Measurements from ENCODE around the gene D2HGDH. TPM values are rescaled to one million over a fixed set of nuclear protein-coding genes. Genes with fewer than 3 reads are reported as not detected.

Gene D2HGDH
- total RNA-seq, 2 donors from 2014 or later, result 38.7 to 55.3 TPM

GRCh38 chr2:241814393-241814642 is 79.9 kb downstream of the D2HGDH start:
- 92% methylated on average over 17 of the region's 17 CpGs for WGBS
- no peaks in the 10 kb centered on the region for H3K9me3 ChIP-seq
- H3K27ac ChIP-seq, result no peak overlapping the region
- H3K4me1 ChIP-seq (replicated peaks), result no peaks in the 10 kb centered on the region
- H3K27me3 ChIP-seq (replicated peaks; ENCODE audit: insufficient read depth), result no peaks in the 10 kb centered on the region
- TF ChIP-seq, protein P1, sequence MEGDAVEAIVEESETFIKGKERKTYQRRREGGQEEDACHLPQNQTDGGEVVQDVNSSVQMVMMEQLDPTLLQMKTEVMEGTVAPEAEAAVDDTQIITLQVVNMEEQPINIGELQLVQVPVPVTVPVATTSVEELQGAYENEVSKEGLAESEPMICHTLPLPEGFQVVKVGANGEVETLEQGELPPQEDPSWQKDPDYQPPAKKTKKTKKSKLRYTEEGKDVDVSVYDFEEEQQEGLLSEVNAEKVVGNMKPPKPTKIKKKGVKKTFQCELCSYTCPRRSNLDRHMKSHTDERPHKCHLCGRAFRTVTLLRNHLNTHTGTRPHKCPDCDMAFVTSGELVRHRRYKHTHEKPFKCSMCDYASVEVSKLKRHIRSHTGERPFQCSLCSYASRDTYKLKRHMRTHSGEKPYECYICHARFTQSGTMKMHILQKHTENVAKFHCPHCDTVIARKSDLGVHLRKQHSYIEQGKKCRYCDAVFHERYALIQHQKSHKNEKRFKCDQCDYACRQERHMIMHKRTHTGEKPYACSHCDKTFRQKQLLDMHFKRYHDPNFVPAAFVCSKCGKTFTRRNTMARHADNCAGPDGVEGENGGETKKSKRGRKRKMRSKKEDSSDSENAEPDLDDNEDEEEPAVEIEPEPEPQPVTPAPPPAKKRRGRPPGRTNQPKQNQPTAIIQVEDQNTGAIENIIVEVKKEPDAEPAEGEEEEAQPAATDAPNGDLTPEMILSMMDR (IDR thresholded peaks at IDR 0.05), result no peak
- no peak for TF ChIP-seq POLR2A (IDR thresholded peaks at IDR 0.05)
- no peak for TF ChIP-seq POLR2AphosphoS5 (IDR thresholded peaks at IDR 0.05)
- no peak for DNase-seq (ENCODE audit: low spot score)
- intact Hi-C loops (cut with DNase I), result no loop called here
- no peaks in the 10 kb centered on the region for H3K36me3 ChIP-seq
- H3K4me3 ChIP-seq, result no peak overlapping the region

DNA sequence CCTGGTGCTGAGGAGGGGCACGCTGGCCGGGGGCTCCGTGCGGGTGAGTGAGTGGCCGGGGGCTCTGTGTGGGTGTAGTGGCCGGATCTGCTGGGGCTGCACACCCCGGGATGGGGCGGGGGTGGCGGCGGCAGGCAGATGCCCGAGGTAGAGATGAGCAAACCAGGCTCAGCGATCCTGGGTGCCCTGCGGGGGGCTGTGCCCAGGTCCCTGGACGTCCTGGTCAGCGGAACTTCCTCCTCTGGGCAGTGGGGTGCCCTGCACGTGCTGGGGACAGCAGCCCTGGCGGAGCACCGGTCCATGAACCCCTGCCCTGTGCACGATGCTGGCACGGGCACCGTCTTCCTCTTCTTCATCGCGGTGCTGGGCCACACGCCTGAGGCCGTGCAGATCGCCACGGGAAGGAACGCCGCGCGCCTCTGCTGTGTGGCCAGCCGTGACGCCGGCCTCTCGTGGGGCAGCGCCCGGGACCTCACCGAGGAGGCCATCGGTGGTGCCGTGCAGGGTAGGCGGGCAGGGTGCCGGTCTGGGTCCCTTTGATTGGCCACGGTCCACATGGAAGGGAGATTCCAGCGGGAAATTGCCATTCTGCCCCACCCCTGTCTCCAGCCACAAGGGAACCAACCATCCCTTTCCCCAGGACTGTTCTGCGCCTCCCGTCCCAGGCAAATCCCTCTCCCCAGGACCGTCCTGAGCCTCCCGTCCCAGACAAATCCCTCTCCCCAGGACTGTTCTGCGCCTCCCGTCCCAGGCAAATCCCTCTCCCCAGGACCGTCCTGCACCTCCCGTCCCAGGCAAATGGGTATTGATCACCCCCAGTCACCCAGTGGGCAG is 80.4 kb downstream of the D2HGDH start:
- no peak for DNase-seq (ENCODE audit: low spot score)
- no peak overlapping the region for H3K4me3 ChIP-seq
- WGBS, result 86% methylated on average over 44 of the region's 52 CpGs
- no peaks in the 10 kb centered on the region for H3K27me3 ChIP-seq (replicated peaks; ENCODE audit: insufficient read depth)
- H3K27ac ChIP-seq, result no peak overlapping the region
- no peaks in the 10 kb centered on the region for H3K4me1 ChIP-seq (replicated peaks)
- intact Hi-C loops (cut with DNase I), result no loop called here
- no peaks in the 10 kb centered on the region for H3K9me3 ChIP-seq
- H3K36me3 ChIP-seq, result no peaks in the 10 kb centered on the region
- TF ChIP-seq POLR2A (IDR thresholded peaks at IDR 0.05), result no peak
- TF ChIP-seq, protein P1 (IDR thresholded peaks at IDR 0.05), result no peak
- TF ChIP-seq POLR2AphosphoS5 (IDR thresholded peaks at IDR 0.05), result no peak

DNA sequence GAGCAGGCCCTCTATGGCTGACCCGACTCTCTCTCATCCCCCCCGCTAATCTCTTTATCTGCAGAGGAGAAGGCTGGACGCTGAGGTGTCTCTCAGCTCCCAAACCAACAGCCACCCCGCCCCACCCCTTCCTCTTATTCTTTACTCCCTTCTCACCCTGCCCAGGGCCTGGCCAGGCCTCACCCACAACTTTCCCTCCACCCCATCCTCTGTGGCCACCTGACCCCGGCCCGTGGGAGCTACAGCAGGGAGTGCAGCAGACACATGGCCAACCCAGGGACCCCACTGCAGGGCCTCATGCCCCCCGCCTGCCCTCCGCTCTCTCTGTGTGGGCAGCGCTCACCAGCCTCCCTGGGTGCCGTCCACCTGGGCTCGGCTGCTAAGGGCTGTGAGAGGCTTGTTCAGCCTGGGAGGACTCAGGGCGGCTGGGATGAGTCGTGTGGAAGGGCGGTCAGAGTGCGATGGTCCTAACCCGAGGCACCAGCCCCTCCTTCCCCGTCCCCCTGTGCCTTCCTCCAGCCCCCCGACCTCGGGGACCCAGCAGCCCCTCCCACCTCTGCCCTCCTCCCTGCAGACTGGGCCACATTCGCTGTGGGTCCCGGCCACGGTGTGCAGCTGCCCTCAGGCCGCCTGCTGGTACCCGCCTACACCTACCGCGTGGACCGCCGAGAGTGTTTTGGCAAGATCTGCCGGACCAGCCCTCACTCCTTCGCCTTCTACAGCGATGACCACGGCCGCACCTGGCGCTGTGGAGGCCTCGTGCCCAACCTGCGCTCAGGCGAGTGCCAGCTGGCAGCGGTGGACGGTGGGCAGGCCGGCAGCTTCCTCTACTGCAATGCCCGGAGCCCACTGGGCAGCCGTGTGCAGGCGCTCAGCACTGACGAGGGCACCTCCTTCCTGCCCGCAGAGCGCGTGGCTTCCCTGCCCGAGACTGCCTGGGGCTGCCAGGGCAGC is 81.3 kb downstream of the D2HGDH start:
- no peak for DNase-seq (ENCODE audit: low spot score)
- intact Hi-C loops (cut with DNase I), result no loop called here
- TF ChIP-seq POLR2A (IDR thresholded peaks at IDR 0.05), result no peak
- no peak for TF ChIP-seq POLR2AphosphoS5 (IDR thresholded peaks at IDR 0.05)
- TF ChIP-seq, protein P1 (IDR thresholded peaks at IDR 0.05), result no peak
- no peak overlapping the region for H3K4me3 ChIP-seq
- no peaks in the 10 kb centered on the region for H3K9me3 ChIP-seq
- H3K36me3 ChIP-seq, result no peaks in the 10 kb centered on the region
- H3K4me1 ChIP-seq (replicated peaks), result no peaks in the 10 kb centered on the region
- no peaks in the 10 kb centered on the region for H3K27me3 ChIP-seq (replicated peaks; ENCODE audit: insufficient read depth)
- H3K27ac ChIP-seq, result no peak overlapping the region
- 84% methylated on average over 47 of the region's 48 CpGs for WGBS

- H3K4me3 ChIP-seq, result no peak overlapping the region
- WGBS, result 73% methylated on average over 33 of the region's 33 CpGs
- no peaks in the 10 kb centered on the region for H3K4me1 ChIP-seq (replicated peaks)
- TF ChIP-seq POLR2A (IDR thresholded peaks at IDR 0.05) (no peak), POLR2AphosphoS5 (IDR thresholded peaks at IDR 0.05) (no peak)
- TF ChIP-seq, protein P1 (IDR thresholded peaks at IDR 0.05), result no peak
- no peaks in the 10 kb centered on the region for H3K36me3 ChIP-seq
- no peaks in the 10 kb centered on the region for H3K27me3 ChIP-seq (replicated peaks; ENCODE audit: insufficient read depth)
- DNase-seq (ENCODE audit: low spot score), result no peak
- intact Hi-C loops (cut with DNase I), result no loop called here
- H3K27ac ChIP-seq, result no peak overlapping the region
- H3K9me3 ChIP-seq, result no peaks in the 10 kb centered on the region
Observed at GRCh38 chr2:241816431-241817121, 82.1 kb downstream of the D2HGDH start.

All from prostate gland (tissue), 2 donors.